Measurements from ENCODE around the gene SMIM41.

Gene SMIM41

GRCh38 chr12:52079576-52080402 lies at the start of gene SMIM41:
Gene SMIM41 (plus strand): TSS chr12:52079704. CDS start chr12:52079780, 76 bp downstream.
- DNase-seq: no peak

- no peak for DNase-seq
Measured at GRCh38 chr12:52032446-52032803, 47.1 kb upstream of the SMIM41 start.

GRCh38 chr12:52032804-52033445 lies 46.6 kb upstream of the SMIM41 start:
- DNase-seq: peak; percentile 92

GRCh38 chr12:52033446-52034140 lies 45.9 kb upstream of the SMIM41 start:
- DNase-seq: no peak

- no peak for DNase-seq
Measured at GRCh38 chr12:52035190-52035589, 44.3 kb upstream of the SMIM41 start.

GRCh38 chr12:52035926-52036325 lies 43.6 kb upstream of the SMIM41 start:
- no peak for DNase-seq

- DNase-seq: peak; percentile 95
Measured at GRCh38 chr12:52036587-52037171, 42.8 kb upstream of the SMIM41 start.

GRCh38 chr12:52037248-52037861 lies 42.1 kb upstream of the SMIM41 start:
- no peak for DNase-seq

- DNase-seq: no peak
Measured at GRCh38 chr12:52038447-52038846, 41.1 kb upstream of the SMIM41 start.

- no peak for DNase-seq
Measured at GRCh38 chr12:52041035-52041434, 38.5 kb upstream of the SMIM41 start.

GRCh38 chr12:52041695-52042123 lies 37.8 kb upstream of the SMIM41 start:
- peak; percentile 83 for DNase-seq

- no peak for DNase-seq
Measured at GRCh38 chr12:52042706-52043385, 36.7 kb upstream of the SMIM41 start.

- DNase-seq: no peak
Measured at GRCh38 chr12:52043386-52044212, 35.9 kb upstream of the SMIM41 start.

- no peak for DNase-seq
Measured at GRCh38 chr12:52044292-52044983, 35.1 kb upstream of the SMIM41 start.

GRCh38 chr12:52045794-52046199 lies 33.7 kb upstream of the SMIM41 start:
- no peak for DNase-seq

GRCh38 chr12:52046859-52047258 lies 32.6 kb upstream of the SMIM41 start:
- DNase-seq: no peak

GRCh38 chr12:52049286-52049685 lies 30.2 kb upstream of the SMIM41 start:
- no peak for DNase-seq

GRCh38 chr12:52049688-52050087 lies 29.8 kb upstream of the SMIM41 start:
- DNase-seq: no peak

GRCh38 chr12:52050116-52050757 lies 29.3 kb upstream of the SMIM41 start:
- DNase-seq: peak; percentile 75

Measured in CD4-positive, alpha-beta T cell treated with Interleukin-10 for 1 hour (primary cell).